RPMI7951 (cell line): ENCODE results near the gene TRAF3IP3. TPM values are rescaled to one million over a fixed set of nuclear protein-coding genes. Genes with fewer than 3 reads are reported as not detected.

Experiments used
- DNase-seq: peaks from one replicate; pipeline ENCODE4 v3.0.0-alpha.2; 2012; ENCODE audit warnings: low read depth
- total RNA-seq: library from RNA; depleted of rRNA; stranded (reverse); fragments of >200 nt; shearing (Covaris generic); gene quantifications from 2 replicates; pipeline ENCODE4 v1.2.3, GENCODE V29; 2014

TRAF3IP3 gene
- total RNA-seq, 1 experiment from 2014 or later: not detected

DNA sequence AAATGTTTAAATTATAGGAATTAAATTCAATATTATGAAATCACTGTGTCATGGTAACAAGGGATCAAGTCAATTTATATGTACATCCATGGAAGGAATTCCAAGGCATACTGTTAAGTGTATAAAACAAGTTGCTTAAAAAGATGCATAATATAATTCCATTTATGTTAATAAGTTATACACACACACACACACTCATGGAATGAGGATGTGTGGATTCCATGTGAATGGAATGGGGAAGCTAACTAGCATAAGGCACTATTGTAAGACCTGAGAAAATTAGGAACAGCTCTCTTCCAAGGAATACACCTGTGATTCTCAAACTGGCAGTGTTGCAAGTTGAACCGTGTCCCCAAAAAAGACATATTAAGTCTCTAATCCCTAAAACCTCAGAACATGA is 17.6 kb upstream of the TRAF3IP3 start:
- DNase-seq: no peak

DNA sequence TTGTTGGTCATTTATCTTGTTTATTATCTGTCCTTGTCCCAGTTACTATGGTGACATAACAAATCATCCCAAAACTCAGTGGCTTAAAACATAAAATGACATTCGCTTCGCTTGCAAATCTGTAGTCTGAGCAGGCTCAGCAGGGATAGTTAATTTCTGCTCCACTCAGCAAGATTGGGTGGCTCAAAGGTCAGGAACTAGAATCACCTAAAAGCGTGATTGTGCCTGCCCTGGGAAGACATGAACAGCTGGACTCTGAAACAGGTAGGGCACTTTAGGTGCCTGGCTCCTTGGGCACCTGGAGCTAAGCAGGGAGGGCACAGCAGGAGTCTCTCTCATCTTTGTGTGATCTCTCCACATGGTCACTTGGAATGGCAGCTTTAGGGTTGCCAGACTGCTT is 14.7 kb upstream of the TRAF3IP3 start:
- DNase-seq: no peak

DNA sequence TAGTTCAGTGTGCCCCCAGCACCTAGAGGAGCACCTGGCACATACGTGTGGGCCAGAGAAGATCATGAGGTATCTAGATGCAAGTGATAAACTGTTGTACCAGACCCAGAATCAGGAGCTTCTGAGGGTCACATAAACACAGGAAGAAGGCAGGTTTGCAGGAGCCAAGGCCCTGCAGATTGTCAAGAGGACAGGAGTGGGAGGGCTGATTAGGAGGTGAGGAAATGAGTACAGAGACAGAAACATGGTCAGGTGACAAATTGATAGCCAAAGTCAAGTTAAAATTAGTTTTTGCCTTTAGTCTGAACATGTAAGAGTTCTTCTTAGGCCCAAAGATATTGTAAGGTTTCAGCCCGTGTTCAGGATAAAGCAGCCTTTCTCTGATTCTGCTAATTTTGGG is 14.0 kb upstream of the TRAF3IP3 start:
- DNase-seq: no peak

DNA sequence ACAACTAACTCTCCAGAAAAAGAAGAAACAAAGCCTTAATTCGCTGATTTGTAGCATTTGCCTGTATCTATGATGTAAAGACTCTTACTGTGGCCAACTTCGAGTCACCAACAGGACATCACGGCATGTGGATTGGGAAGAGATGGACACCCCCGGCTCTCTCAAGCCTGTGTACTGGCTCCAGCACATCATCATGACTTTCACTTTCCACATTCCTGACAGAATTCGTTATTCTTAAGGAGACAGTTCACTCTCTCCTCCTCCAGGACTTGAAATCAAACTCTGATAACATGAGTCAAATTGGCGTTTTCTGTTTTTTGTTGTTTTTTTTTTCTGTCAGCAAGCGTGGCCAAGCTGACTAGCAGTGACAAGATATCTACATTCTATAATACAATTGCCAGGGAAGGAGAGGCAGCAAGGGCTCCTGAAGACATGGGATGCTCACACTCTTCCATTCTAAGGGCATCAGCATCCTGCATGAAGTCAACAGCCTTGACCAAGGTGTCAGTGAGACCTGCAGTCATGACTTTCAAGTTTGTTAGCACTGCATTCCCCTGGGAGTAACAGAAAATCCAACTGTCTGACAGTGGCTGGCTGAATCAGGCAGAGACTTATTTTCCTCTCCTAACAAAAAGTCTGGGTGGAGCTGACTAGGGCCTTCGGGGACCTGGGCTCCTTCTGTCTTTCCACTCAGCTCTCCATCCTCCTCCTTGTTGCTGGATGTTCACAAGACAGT is 13.3 kb upstream of the TRAF3IP3 start:
- DNase-seq: peak; percentile 54

DNA sequence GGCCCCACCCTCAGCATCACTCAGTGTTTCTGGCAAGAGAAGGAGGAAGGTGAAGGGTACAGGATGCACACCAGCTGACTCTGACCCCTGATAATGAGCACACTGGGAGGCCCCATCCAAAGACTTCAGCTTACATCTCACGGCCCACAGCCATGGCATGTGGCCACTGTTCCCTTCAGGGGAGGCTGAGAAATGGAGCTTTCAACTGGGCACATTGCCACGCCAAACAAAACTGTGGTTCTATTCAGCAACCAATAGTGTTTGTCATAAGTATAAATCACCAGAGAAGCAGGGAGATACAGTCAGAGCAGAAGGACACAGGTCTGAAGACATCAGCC is 12.7 kb upstream of the TRAF3IP3 start:
- peak; percentile 78 for DNase-seq

DNA sequence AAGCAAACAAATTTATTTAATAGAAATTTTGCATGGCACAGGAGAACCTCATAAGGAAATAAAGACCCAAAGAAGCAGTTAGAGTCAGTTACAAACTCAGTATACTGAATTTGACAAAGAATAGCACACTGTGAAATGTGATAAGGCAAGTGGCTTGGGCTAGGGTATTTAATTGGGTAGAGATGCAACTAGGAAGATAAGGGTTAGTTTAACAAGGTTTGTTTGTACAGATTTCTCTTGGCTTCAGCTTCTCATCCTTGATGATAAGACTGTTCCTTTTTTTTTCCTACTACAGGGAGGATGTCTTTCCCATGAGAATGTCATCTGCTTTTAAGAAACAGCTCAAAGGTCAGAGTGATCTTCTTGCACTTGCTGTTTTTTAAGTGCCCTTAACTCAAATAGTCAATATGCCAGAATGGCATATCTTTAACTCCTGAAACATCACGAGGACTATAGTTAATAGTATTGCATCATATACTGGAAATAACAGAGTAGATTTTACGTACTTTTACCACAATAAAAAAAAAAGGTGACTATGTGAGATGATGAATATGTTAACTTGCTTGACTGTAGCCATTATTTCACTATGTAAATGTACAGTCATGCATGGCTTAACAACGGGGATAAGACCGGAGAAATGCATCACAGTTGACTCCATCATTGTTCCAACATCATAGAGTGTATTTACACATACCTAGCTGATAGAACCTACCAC is 9.2 kb upstream of the TRAF3IP3 start:
- no peak for DNase-seq

DNA sequence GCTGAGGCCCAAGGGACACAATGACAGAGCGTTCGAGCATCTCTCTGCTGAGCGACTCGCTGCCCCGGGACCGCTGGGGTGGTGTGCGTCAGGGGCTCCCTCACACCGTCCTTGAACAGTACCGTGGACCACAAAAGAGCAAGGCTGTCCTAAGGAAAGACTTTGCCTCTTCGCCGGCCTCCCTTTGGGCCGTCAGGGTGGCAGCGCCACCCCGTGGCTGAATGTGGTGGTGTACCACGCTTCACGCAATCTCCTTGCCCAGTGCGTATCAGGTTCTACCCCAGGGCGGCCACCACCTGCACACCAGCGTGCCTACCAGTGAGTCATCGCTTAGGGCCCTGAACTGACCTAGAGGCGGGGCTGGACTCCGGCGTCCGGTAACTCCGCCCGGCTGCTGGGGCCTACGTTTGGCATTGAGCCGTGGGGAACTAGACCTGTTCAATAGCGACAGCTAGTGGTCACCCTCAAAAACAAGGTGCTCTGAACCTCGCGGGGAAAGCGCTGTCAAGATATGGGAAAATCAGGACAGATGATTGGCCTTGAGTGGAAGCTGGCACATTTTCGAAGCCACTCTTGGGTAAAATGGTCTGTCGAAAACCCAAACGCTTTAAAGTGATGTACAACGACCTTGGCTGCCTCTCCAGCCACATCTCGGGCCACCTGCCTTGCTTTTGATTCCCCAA is 8.1 kb upstream of the TRAF3IP3 start:
- DNase-seq: peak; percentile 94

DNA sequence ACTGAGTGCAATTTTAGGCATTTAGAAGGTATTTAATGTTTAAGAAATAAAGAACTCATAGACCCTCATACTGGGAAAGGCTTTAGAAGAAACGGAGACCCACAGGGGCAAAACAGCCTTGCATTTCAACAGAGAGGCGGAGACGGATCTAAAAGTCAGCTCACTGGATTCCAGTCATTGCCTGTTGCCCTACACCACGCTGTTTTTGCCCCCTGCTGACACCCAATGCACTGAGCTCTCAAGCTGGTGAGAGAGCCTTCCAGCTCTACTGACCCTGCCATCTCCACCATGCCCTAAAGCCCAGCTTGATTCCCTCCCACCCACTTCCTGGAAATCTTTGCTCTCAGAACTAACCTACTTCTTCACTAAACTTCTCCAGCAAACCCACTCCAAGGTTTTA is 7.2 kb upstream of the TRAF3IP3 start:
- DNase-seq: no peak

DNA sequence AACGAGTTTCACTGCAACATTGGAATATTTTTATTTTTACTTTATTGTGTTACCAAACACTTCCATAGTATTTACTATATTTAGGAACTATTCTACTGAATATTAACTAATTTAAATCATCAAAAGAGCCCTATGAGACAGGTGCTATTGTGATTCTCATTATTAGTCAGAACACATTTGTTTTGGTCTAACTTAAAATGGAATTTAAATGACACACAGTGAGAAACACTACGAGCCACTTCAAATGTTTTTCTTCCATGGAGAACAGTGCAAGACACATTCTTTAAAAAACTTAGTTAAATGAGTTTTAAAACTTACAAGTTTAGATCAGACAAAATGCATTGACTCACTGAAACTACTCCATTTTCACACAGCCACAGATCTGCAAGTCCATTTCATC is 6.6 kb upstream of the TRAF3IP3 start:
- no peak for DNase-seq

DNA sequence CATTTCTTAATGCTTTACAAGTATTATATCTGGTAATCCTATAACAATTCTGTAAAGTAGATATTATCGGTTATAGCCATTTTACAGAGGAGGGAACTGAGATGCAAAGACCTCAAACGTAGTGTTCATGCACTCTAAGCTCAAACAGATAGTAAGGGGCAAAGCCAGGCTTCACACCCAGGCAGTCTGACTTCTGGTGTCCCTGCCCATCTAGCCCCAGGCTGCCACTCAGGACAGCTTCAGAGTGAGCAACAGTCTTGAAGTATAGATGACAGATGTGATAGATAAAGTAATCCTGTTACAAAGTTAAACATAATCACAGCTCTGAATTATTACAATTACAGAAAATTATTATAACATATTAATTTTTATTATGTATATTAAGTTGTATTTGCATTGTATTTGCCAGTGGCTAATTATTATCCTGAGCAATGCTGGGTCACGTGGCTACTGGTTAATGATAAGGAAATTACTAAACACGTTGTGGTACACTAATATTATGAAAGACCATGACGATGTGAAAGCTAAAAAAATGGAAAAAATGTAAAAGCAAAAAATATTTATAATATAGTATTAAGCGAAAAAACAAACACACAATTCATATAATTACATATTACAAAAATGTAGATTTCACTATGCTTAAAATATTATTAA is 6.1 kb upstream of the TRAF3IP3 start:
- no peak for DNase-seq

DNA sequence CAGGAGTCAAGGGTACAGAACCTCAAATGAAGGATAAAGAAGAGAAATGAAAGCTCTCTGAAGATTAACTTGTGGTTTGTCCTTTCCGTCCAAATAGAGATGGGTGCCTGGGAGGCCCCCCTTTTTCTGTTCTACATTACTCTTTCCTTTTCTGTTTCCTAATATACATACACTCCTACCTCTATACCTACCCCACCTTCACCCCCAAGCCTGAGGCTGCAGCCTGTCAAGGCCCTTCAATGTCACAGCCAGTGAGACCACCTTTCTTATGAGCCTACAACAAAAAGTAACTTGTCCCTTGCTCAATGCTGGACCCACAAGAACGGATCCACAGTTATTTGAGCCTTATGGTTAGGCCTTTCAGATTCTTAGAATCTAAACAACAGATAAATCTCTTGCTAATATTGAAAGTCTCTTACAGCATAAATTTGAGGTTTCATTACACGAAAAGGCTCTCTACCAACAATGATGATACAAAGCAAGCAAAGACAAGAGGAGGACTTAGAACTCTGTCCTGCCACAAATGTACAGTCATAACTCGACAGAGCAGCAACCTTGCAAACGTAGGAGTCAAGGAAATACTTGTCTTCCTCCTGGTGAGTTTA is 4.1 kb upstream of the TRAF3IP3 start:
- DNase-seq: no peak

DNA sequence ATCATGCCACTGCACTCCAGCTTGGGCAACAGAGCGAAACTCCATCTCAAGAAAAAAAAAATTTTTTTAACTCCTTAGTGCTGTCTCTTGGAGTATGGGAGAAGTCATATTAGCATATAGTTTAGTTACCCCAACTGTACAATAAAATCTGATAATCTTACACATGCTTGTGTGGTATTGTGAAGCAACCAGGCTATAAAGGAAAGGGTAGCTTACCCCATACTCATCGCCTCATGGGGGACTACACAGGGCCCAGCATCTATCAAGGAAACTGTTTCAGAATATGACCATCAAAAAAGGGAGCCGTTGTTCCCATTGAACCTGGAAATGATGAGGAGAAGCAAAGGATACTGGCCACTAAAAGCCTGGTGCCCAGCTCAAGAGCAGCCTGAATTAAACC is 3.0 kb upstream of the TRAF3IP3 start:
- no peak for DNase-seq

DNA sequence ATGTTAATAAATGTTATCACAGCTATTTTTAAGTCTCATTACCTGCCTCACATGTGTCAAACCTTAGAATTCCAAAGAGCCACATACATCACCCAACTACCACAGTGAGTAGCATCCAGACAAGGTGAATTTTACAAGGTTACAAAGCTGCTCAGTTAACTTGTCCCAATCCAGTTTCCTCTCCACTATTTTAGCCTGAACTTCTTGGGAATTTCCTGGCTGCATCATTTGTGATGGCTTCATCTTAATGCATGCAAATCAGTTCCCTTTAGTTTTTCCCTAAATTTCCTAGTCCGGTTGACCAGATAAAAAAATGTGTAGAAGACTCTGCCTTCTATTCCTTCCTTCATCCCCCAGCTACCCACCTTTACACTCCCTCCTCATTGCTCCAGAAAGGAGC is 597 bp upstream of the TRAF3IP3 start:
- DNase-seq: no peak

DNA sequence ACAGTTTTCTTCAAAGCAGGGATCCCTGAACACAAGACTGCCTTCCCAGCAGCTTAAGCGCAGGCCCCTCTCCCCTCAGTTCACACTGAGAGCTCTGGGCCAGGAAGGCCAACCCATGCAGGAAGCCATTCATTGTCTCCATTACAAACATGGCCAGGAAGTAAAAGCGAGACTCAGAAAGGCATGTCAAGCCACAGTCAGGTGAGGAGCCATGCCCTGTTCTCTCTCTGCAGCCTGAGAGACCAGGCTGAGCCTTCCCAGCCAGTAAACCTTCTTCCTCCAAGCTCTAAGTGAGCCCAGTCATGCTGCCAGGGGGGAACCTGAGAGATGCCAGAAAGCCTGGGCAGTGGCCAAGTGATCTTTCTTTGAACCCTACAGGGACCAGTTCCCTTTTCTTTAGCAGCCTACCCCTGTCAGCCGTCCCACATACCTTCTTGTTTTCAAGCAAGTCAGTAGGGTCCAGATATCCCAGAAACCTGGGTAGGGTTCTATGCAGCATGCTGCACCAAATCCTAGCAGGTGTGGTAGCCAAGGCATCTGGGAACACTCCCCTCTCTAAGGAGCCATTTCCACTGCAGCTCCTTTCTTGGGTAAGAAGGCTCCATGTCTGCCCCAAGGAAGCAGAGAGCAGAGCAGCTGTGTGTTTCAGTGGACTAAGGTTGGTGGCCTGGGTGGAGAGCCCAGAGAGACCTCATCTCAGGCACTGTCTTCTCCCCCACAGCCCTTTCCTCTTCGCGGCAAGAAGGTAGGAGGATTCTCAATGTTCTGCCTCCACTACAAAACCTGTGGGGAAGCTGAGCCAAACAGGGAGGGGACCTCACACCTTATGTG is 977 bp downstream of the TRAF3IP3 start:
- no peak for DNase-seq

DNA sequence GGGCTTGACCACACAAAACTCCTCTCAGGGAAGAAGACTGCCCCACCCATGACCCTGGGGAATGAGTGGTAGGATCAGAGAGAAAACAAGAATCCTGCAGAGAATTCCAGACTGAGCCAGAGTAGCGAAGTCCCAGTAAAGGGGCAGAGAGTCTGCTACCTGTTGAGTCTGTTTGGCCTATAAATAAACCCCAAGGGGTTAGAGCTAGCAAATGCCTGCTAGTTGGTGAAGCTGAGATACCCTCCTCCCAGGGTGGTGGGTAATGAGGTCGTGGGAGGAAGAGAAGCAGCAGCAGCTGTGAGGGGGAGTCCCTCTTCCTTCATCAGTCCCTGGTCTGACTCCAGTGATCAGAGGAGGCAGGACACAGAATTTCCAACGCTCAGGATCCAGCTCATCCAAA is 2.5 kb downstream of the TRAF3IP3 start:
- no peak for DNase-seq

DNA sequence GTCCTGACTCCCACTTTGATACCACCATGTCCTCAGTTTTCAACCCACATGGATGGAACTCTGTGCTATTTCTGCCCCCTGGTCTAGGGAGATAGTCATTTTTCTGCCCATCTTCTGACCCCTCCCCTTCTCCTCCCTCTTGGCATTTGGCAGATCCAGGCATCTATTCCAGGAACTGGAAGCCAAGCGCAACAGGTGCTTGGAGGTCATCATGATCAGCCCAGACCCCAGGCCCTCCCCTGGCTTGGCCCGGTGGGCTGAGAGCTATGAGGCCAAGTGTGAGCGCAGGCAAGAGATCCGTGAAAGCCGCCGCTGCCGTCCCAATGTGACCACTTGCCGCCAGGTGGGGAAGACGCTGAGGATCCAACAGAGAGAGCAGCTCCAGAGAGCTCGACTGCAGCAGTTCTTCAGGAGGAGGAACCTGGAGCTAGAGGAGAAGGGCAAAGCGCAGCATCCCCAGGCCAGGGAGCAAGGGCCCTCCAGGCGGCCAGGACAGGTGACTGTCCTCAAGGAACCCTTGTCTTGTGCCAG is 4.0 kb downstream of the TRAF3IP3 start:
- no peak for DNase-seq

DNA sequence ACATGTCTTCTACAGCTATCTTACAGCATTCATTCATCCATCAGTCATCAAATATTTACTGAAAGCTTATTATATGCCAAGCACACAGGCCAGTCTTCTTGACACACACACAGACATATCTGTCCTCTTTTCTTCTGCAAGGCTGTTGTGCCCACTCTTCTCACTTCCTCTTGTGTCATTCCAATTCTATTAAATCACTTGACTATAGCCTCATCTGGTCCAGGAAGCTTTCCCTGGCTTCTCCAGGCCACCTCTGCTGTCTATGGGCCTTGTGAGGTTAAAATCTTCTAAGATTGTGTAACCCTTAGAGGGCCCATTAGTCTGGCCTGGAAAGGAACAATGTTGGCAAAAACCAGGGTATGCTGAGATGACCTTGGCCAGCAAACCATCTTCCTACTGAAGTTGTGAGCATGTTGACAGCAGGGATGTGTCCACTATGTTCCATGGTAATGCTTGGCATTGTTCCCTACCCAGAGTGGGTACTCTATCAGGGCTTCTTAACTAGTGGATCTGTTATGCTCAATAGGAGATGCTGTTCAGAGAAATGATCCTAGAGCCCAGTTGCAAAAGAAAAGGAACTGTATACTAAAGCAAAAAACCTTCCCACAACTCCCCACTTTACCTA is 5.3 kb downstream of the TRAF3IP3 start:
- DNase-seq: no peak

DNA sequence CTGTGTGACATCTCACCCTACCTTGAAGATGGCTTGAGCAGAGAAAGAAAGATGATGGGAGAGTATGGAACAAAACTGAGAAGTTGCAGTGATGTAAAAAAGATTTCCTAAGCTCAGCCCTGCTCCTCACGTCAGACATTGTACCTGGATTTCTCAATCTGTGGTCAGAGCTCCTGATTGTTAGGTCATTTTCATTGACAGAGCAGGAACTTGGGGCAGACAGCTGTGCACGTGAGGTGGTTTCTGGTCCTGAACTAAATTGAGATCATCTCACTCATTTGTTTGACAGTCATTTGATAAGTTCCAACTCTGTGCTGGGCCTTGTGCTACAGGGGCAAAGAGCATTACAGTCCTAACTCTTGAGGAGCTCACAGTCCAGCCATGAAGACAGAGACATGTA is 10.2 kb downstream of the TRAF3IP3 start:
- no peak for DNase-seq

DNA sequence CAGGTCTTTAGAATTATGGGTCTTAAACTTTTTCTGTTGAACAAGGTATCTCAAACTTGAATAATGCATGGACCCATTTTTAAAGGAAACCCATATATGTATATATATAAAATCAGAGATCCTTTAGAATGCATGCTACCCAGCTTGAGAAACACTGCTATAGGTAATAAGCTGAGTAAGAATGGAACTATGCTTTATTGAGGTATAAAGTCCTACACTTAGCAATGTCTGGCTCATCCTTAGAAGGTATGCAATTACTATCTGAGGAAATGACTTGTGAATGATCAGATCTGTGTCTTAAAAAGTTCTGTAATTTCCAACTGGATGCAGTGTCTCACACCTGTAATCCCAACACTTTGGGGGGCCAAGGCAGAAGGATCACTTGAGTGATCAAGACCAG is 11.2 kb downstream of the TRAF3IP3 start:
- no peak for DNase-seq

DNA sequence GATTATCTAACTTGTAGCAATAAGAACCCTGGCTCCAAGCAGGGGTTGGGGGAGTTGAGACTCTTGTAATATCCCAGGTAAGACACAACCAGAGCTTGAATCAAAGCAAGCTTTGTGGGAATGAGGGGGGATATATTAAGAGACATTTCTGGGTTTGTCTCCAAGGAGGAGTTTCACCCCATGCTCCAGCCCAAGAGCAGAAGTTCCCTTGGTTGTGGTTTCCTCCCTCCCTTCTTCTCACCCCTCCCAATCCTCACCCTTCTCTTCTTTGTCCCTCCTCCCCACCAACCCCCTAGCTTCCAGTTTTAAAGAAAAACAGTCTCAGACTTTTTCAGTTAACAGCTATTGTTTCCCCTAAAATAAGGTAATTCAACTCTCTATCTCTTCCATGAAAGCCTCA is 11.9 kb downstream of the TRAF3IP3 start:
- no peak for DNase-seq

DNA sequence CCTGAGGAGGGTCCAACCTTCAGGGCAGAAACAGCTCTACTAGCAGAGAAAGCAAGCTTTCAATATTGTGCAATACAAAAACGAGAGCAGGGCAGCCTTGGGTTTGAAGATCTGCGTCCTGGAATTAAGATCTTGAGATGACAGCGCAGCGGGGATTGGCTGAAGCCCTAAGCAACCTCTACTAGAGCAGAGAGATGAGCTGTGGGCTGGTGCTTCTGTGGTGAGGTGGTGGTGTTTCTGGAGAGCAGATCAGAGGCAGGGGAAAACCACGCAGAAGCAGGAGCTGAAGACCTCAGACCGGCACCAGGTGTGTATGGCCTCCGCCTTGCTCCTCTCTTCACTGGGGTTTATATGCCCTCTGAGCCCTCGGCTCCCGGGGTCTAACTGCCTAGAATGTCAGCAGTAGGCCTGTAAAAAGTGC is 12.5 kb downstream of the TRAF3IP3 start:
- no peak for DNase-seq
